Activated CD4-positive, alpha-beta T cell treated with anti-CD3 and anti-CD28 coated beads, Interleukin-2, amount 50 U/mL, for 16 hours (primary cell): Measurements from ENCODE around the gene MTURN.
A peak's percentile ranks its signal among the peaks of the same experiment; 100 is the strongest.

ENCODE experiments used
- DNase-seq: peaks from one replicate; pipeline ENCODE4 v3.0.0-alpha.2; 2020

MTURN gene

DNA sequence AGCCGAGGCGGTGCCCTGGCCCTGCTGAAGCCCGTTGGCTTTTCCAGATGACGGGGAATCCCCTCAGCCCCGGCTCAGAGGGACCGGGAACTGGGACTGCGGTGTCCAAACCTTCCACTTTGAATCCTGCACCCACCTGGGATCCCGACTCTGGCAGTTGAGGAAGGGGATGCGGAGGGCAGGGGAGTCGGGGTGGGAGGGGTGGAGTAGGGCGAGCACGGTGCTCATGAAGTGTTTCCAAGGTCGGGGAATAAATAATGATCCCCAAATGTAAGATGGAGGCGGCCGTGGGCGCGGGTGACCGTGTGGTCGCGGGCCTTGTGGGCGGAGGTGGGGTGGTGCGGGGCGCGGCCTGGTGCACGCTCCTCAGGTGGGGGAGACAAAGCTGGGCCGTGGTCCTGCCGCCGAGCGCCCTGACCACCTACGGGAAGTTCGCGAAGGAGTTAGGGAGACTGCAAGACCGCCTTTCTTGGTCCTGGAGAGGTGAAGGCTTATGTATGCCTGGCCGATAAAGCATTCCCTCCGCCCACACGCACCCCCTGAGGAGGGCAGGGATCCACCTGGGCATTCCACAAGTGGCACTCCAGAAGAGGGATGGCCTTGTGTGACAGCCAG is 1.4 kb downstream of the MTURN start:
- DNase-seq, result no peak

DNA sequence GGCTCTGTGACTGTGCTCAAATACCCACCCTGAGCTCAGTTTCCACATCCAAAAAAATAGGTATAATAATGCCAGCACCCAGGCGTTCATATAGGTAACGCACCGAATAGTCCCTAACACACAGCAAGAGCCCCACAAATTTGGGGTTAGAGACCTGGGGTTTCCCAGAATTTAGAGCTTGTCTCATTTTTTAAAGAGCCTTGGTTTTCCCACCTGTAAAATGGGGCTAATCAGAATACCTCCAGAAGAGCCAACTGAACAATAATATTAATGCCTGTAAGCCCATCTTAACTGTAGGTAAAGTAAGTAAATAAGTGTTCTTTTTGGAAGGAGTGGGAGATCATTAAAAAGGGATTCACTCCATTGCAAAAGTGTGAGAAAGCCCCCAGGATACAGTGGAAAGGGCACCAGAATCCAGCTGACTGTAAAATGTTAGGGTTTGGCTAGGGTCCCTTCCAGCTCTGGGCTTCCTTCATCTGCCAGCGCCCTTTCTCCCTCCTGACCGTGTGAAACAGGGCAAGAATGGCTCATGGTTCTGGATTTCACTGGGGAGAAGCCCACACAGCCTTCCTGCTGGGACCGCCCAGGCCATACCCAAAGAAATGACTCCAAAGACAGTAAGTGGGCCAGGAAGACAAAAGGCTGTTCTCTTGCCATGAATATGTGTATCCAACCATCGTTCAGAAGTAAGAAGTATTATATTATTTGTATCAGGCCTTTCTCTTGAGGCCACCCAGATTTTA is 2.1 kb downstream of the MTURN start:
- DNase-seq, result no peak

DNA sequence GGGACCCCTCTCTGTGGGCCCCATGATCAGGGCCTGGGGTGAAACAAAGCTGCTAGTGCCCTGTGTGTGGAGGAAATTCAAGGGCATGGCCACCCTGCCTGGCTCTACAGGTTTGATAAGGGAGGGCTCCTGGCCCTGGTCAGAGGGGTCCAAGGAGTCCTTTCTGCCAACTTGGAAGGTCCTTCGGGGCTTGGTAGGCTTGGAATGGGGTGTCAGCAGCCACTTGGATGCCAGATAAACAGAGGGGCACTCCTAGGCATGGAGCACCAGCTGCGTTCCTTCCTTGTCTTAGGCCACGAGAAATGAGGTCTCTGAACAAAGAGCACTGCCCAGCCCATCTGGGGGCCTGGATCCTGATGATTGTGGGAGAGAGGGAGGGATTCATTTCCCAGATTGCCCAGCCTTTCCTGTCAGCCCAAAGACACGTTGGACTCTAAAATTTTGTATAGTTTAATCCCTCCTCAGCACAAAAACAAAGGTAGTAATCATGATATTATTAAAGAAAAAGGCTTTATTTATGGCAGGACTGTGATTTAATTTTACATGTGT is 5.1 kb downstream of the MTURN start:
- no peak for DNase-seq

DNA sequence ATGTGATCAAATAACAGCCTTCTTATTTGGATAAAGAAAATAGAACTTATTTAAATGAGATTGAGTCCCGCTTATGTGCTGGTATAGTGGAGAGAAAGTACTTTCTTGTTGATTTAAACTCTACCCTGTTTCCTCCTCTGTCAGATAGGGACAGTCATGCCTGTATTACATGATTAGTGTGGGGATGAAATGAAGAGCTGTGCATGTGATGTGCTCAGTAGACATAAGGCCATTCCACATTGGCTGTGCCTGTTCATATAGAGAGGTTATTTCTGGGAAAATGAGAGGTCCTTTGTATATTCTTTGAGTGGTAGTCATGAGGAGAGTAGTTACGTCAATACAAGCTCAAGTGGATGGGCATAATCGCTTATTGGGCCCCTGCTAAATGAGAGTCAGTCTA is 5.7 kb downstream of the MTURN start:
- no peak for DNase-seq

DNA sequence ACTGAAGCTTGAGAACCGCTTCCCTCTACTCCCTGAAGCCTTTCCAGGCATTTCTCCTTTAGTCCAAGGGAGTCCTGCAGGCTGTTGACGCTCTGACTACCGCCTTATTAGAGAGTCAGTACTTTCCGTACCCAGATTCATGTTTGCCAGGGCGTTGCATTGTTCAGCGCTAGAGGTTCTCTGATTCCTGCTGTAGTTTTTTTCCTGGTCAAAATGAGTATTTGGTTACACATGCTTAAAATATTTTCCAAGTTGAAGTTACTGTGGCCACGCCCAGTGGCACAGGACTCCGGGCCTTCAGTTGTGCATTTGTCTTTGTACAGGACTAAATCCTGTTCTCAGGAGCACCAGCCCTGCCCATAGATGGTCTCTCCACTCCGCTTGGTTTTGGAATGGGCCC is 7.9 kb downstream of the MTURN start:
- DNase-seq, result no peak

DNA sequence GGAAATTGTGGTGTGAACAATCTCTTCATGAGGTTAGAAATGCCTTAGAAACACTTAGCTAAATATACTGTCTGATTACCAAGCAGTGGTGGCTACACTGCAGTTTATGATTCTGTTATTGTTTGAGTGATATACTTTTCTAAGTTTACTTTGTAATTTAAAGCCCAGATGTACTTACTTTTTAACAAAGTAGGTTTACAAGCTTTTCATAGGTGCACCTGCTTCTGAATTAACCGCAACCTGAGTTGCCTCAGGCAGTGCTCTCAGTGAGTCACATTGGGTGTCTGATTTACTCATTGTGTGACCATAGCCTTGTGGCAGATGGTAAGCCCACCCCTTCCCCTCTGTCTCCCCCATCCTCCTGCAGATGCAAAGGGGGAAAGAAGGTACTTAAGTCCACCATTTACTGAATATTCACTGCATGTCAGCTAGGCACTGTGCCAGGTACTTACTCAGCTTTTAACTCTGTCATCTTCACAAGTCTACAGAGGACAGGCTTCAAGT is 9.0 kb downstream of the MTURN start:
- no peak for DNase-seq

DNA sequence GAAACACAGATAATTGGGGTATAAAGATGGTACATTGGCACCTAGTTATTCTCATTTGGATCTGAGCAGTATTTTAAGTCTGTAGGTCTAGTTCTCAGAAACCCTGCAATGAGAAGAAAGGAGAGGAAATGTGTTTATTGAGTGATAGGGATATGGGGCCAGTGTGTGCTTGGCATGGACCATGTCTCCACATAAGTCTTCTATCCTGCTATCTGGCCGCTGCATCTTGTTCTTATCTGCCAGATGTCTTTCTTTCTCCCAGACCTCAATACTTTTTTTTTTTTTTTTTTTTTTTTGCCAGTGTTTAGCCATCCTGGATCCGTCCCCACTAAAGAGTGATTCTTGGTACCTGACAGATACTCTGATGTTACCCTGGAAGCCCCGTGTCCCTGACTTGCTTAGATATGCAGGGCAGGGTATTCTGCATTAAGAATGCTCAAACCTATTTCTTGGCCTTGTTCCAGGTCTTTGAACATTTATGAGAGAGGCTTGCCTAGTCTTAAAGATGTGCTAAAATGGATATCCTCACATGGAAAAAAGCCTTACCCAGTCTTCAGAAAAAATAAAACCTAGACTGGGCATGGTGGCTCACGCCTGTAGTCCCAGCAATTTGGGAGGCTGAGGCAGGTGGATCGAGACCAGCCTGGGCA is 10.0 kb downstream of the MTURN start:
- no peak for DNase-seq

DNA sequence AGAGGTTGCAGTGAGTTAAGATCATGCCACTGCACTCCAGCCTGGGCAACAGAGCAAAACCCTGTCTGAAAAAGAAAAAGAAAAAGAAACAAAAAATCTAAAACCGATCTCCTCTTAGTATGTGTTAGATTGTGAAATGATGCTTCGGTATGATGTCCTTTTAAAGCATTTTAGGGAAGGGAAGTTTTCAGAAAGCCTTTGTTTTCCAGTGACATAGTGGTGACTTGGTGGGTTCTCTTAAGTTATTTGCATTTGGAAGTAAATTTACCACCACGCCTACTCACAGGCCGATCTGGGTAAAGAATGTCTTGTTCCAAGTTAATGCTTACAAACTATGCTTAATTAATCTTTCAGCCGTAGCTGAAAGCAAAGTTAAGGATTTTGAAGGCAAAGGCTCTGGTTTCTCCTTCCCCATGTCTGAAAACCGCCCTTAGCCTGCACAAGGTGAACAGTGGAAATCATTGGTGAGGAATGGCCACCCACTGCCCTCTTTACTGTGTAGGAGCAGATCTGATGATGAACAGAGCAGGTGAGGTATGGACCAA is 10.7 kb downstream of the MTURN start:
- no peak for DNase-seq

DNA sequence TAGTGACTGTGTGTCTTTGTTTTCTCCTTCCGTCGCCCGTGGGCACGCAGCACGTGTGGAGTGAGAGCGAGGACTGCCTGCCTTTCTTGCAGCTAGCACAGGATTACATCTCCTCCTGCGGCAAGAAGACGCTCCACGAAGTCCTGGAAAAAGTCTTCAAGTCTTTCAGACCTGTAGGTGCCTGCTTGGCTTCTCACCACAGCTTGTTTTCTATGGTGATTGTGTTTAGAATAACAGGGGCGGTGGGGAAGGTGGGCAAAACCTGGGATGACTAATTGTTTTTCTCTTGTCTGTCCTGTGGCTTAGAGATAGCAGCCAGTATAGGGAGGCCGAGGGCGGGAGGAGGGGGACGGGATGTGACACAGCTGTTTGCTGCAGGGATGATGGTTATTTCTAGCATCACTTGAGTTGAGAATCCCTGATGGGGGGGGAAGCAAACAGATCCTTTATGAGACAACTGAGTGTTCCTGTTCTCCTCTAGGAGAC is 11.4 kb downstream of the MTURN start:
- no peak for DNase-seq

DNA sequence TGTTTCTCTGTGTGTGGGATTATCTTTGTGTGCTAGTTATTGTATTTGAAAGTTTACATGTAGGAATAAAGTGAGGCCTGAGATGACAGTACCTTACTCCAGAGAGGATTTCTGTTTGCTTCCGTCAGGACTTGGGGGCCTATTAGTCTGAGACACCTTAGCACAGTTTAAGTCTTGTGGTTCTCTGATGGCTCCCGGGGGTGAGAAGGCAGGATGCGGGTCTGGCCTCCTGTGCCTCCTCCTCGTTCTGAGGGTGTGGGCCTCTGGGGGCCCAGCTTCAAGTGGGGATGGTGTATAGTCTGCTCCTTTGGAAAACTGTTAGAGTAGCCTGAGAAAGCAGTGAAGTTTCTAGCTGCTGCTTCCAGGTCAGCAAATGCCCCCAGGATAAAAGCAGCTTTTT is 12.4 kb downstream of the MTURN start:
- DNase-seq, result no peak

DNA sequence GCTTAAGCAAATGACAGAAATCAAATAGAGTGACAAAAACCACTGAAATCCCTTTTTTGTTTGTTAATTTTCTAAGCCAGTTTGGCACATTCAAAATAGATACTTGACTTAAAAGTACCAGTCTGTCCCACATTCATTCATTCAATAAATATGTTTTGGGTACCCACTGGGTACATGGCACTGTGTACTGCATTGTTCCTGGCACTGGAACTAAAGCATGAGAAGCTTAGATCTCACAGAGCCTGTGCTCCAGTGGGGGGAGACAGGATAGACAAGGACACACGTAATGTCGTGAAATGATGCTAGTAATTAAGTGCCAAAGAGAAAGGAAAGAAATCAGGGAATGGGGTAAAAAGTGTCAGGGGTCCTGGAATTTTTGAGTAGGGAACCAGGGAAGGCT is 13.0 kb downstream of the MTURN start:
- DNase-seq, result no peak

DNA sequence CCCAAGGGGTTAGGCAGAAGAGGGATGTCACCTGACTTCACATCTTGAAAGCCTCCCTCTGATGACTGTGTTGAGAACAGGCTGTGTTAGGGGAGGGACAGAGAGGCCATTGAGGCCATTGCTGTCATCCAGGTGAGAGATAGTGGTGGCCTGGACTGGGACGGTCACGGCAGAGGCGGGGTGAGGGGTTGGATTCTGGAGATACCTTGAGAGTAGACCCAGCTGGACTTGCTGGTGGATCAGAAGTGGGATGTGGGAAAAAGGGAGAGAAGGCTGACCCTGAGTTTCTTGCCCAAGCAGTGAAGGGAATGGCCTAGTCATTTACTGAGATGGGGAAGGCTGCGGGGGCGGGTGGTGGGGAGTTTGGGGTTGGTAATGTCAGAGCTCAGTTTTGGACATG is 13.6 kb downstream of the MTURN start:
- DNase-seq, result no peak

DNA sequence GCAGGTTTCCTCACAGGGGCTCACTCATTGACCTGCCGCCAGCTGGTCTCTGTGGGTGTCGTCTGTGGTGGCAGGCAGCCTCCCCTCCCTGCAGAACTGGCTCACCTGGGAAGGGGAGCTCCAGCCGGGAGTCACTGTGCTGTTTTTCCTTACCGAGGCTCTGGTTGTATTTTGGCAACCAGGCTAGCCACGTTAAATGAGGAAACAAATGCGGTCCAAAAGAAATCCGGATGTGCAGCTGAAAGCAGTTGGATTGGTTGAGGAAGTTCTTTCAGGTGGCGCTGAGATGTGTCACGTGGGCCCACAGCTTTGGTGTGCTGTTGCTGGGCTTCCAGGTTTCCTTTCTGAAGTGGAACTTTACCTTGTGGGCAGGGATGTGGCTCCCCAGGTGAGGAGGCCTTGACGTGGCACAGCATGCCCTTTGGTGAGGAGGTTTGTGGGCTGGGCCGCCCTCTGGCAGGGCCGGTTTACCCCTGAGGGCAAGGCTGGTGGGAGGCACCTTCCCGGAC is 14.2 kb downstream of the MTURN start:
- no peak for DNase-seq

DNA sequence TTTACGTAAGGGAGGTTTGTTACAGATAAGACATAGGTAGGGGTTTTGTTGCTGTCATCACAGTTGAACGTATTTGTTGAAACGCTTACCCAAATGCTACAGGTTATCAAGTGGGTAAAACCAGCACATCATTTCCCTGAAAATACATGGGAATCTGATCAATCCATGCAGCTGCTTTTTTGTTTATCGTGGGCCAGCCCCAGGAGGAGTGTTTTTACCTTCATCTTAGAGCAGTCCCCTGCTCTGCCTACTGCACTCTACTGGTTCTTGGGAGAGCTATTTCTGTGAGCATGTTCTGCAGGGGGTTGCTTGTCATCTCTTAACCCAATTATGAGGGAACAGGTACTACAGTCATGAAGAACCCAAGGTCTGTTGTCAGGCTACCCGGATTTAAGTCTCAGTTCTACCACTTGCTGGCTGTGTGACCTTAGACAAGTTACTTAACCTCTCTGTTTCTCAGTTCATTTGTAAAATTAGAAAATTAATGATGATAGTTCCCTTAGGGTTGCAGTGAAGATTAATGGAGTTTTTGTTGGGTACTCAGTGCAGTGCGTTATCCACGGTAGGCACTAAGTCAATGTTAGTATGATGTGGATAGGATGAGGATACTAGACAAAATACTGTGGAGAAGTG is 15.0 kb downstream of the MTURN start:
- no peak for DNase-seq

DNA sequence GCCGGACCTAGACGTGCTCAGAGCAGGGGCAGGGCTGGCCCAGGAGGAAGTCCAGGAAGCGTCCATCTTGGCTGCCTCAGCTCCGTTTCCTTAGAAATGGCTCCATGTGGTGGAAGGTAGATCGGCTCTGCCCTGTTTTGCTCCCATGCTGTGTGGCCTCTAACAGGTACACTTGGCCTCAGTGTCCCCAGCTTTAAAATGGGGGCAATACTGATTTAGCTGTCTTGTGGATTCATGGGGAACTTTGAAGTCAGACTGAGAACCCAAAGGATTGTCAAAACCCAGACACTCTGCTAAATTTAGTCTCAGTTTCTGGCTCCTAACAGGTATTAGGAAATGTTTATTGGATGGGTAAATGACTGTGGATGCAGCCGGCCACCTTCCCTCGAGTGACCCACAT is 15.9 kb downstream of the MTURN start:
- DNase-seq, result no peak

DNA sequence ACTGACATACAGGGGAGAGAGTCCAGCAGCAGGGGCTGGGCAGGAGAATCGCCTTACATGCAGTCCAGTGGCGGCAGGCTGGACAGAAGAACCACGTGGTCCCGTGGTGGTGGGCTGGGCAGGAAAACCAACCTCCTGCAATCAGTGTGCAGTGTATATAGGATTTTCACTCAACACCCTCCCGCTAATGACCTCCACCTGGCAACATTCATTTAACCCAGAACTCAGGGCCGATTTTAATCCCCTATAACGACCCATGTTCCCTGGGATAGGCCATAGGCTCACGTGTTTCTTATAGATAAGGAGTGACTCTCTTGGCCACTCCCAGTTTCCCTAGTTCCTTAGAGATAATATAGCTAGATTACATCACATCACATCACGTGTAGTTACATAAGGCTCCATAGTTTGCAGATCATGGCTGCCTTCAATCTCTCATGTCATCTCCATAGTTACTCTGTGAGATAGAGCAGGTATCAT is 19.4 kb downstream of the MTURN start:
- no peak for DNase-seq

DNA sequence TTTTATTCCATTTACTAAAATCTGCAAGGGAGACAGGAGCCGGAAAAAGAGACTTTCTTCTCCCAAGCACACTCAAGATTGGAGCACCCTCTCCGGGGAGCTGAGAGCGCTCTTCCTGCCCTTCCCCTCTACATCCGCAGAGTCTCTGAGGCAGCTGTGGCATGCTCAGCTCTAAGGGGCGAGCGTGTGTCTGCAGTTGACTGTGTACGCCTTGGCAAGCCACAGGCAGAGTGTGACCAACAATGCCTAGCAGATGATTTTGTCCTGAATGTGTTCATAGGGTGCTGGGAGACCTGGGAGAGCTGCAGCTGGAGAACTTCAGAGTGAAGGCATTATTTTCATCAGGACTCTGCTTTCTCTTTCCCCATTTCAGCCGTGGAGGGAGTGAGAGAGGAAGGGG is 20.7 kb downstream of the MTURN start:
- DNase-seq, result no peak

DNA sequence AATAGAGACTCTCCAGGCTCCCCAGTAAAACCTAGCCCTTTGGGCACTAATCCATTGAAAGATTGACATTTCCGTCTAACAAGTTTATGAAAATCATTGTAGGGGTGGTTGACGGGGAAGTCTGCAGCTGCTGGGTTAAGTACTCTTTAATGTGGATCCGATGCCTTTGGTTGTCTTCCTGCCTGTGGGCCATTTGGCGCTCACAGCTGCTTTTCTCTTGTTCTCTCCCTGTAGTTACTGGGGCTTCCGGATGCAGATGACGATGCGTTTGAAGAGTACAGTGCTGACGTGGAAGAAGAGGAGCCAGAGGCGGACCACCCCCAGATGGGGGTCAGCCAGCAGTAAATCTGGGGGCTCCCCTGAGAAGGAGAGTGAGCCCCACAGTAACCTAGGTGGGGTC is 22.4 kb downstream of the MTURN start:
- no peak for DNase-seq

DNA sequence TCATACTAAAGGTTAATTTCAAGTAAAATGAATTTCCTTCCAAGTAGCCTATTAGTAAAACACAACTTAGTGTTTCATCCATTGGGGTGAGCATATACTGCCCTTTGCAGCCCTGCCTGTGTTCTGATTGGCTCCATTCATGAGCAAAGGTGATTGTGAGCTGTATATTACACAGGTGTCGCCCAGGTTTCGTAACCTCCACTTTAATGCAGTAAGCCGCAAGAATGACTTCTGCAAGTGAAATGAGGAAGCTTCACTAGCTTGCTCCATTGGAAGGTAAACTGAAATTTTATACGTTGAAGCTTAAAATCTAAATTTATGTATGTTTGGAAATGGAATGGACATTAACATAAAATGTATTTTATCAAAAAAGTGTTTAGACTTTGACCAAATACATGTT is 24.4 kb downstream of the MTURN start:
- DNase-seq, result no peak

DNA sequence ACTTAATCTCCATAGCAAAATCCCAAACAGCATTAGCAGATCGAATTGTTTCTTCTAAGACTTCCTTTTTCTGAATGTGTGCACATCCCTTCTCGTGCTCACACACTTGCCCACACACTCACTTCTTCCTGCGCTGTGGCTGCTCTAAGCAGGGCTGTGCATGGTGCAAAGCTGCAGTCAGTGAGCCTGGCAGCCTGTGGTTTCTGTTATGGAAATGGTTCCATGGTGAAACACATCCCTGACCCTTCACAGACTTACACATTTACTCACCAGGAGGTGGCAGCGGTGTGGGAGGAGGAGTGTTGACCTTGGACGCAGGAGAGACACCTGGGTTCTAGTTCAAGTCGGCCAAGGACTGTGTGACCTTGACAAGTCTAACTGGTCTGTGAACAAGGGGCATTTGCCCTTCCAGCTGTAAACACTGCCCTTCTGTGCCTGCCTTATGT is 24.9 kb downstream of the MTURN start:
- DNase-seq, result peak; percentile 51

DNA sequence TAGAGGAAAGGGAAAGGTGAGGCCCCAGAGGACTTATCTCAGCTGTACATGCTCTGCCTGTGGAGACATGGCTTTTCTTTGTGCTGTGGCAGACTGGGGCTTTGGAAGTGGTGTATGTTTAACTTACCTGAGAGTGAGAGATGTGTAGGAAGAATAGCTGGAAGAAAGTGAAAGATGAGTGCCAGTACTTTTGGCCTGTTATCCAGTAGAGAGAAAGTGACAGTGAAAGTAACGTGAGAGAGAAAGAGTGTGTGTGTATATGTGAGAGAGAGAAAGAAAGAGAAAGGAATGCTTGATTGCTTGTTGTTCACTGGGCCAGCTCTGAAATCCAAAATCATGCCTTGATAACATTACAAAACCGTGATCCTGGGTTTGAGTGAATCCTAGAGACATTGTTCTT is 25.5 kb downstream of the MTURN start:
- DNase-seq, result no peak

DNA sequence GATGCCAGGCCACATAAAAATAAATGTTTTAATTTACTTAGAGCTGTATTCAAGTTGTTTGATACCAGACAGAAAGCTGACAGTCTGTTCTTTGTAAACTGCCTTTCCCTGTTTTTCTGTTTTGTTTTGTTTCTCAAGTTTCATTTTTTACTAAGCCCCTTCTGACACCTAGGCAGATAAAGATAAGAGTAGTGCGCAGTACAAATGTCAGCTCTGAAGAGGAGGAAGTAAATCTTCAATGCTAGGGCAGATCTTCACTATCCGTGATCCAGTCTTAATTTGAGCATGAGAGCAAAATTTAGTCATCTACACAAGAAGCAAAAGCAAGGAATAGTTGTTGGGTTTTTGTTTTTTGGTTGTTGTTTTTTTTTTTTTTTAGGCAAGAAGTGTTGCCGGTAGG is 27.3 kb downstream of the MTURN start:
- DNase-seq, result no peak
